ENCODE results near the gene NEIL3. TPM values are rescaled to one million over a fixed set of nuclear protein-coding genes. Genes with fewer than 3 reads are reported as not detected.

Gene NEIL3
- total RNA-seq, 2 experiments from 2014 or later, result 18.1 to 18.6 TPM

- intact Hi-C loops (cut with DNase I, micrococcal nuclease), result no loop called here
- Mint-ChIP-seq H3K4me1 (peaks cover 35% of the 10 kb centered on the region), H3K36me3 (ENCODE audit: low read depth) (peaks cover 35% of the 10 kb centered on the region), H3K27ac (no peak overlapping the region), H3K27me3 (no peaks in the 10 kb centered on the region), H3K9me3 (ENCODE audit: low read depth) (no peaks in the 10 kb centered on the region), H3K4me3 (no peak overlapping the region)
- CTCF ChIA-PET, result no interaction called here
- POLR2A ChIA-PET, result no interaction called here
- DNase-seq, result no peak
- ATAC-seq, result no peak
Measured at GRCh38 chr4:177323416-177323815, 13.7 kb downstream of the NEIL3 start.

GRCh38 chr4:177332119-177332518 lies 22.4 kb downstream of the NEIL3 start:
- no peak for ATAC-seq
- Mint-ChIP-seq H3K4me3 (no peak overlapping the region), H3K27ac (no peak overlapping the region), H3K36me3 (ENCODE audit: low read depth) (peaks cover 21% of the 10 kb centered on the region), H3K4me1 (peaks cover 3% of the 10 kb centered on the region), H3K9me3 (ENCODE audit: low read depth) (peaks cover 2% of the 10 kb centered on the region), H3K27me3 (peaks cover 2% of the 10 kb centered on the region)
- DNase-seq, result no peak
- CTCF ChIA-PET, result interaction anchor here (1.0 kb wide), 1 partner anchor 9 kb away, joined by 3 read pairs; no protein-coding TSS in a partner anchor
- POLR2A ChIA-PET, result no interaction called here
- intact Hi-C loops (cut with DNase I, micrococcal nuclease), result no loop called here

GRCh38 chr4:177339477-177340374 lies 30.1 kb downstream of the NEIL3 start:
- H3K27ac Mint-ChIP-seq, result no peak overlapping the region
- peak; percentile 83 for ATAC-seq
- H3K36me3 Mint-ChIP-seq (ENCODE audit: low read depth), result peaks cover 12% of the 10 kb centered on the region
- H3K9me3 Mint-ChIP-seq (ENCODE audit: low read depth), result no peaks in the 10 kb centered on the region
- ChIA-PET POLR2A (no interaction called here), CTCF (interaction anchor here (0.6 to 6.9 kb wide), 7 partner anchors 9 to 90 kb away, joined by 3 to 45 read pairs (median 4); no protein-coding TSS in a partner anchor)
- DNase-seq, result no peak
- peaks cover 9% of the 10 kb centered on the region for H3K4me1 Mint-ChIP-seq
- H3K27me3 Mint-ChIP-seq, result no peaks in the 10 kb centered on the region
- H3K4me3 Mint-ChIP-seq, result no peak overlapping the region
- intact Hi-C loops (cut with DNase I, micrococcal nuclease), result loop anchor here (1.0 to 5.0 kb wide), 4 partner anchors 89 to 292 kb away; no protein-coding TSS in a partner anchor

- no peak for DNase-seq
- intact Hi-C loops (cut with DNase I, micrococcal nuclease), result no loop called here
- ATAC-seq, result no peak
- POLR2A ChIA-PET, result no interaction called here
- Mint-ChIP-seq H3K4me3 (no peak overlapping the region), H3K9me3 (ENCODE audit: low read depth) (no peaks in the 10 kb centered on the region), H3K36me3 (ENCODE audit: low read depth) (peaks cover 5% of the 10 kb centered on the region), H3K4me1 (no peaks in the 10 kb centered on the region), H3K27ac (no peak overlapping the region), H3K27me3 (no peaks in the 10 kb centered on the region)
- CTCF ChIA-PET, result no interaction called here
Measured at GRCh38 chr4:177348348-177348747, 38.7 kb downstream of the NEIL3 start.

DNA sequence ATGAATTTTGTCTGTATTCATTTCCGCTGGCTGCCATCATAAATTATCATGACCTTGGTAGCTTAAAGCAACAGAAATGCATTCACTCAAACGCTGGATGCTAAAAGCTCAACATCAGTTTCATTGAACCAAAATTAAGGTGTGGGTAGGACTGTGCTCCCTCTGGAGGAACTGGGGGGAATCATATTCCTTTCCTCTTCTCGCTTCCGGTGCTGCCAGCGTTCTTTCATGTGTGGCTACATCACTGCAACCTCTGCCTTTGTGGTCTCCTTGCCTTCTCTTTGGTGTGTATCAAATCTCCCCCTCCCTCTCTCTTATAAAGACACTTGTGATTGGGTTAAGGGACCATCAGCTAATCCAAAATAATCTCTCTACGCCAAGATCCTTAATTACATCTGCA lies 39.5 kb downstream of the NEIL3 start:
- H3K36me3 Mint-ChIP-seq (ENCODE audit: low read depth), result peaks cover 8% of the 10 kb centered on the region
- H3K4me3 Mint-ChIP-seq, result no peak overlapping the region
- intact Hi-C loops (cut with DNase I, micrococcal nuclease), result no loop called here
- no peaks in the 10 kb centered on the region for H3K4me1 Mint-ChIP-seq
- CTCF ChIA-PET, result interaction anchor here (0.7 kb wide), 1 partner anchor 12 kb away, joined by 3 read pairs; no protein-coding TSS in a partner anchor
- no peaks in the 10 kb centered on the region for H3K9me3 Mint-ChIP-seq (ENCODE audit: low read depth)
- POLR2A ChIA-PET, result no interaction called here
- no peak overlapping the region for H3K27ac Mint-ChIP-seq
- H3K27me3 Mint-ChIP-seq, result no peaks in the 10 kb centered on the region
- DNase-seq (no peak), ATAC-seq (no peak)

DNA sequence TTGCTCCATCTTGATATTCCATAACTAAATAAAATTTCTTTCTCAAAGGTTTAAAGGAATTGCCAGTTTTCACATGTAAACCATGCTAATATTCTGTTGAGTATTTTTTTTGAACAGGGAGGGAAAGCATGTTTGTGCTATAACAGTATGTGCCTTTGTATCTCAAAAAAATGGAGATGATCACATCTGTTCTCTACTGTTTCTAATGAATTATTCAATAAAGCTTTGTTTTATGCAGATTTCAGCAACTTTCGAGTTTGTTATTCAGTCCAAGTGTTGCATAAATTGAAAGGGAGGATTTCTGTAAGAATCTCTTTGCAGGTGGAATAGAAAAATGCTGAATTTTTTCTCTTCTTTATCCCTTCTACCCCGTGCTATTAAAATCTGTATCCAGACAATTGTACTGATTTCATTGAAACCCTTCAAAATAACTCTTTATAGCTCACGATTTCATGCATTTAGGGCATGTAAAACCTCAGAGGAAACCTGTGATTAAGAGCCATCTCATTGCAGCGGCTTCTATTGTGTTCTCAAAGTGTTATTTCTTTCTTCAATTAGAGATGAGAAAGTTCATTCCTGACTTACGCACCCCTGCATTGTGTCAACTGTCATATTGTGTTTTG lies 42.1 kb downstream of the NEIL3 start:
- ChIA-PET CTCF (interaction anchor here (1.6 kb wide), 1 partner anchor 13 kb away, joined by 5 read pairs; no protein-coding TSS in a partner anchor), POLR2A (no interaction called here)
- Mint-ChIP-seq H3K4me3 (no peak overlapping the region), H3K27ac (no peak overlapping the region), H3K27me3 (no peaks in the 10 kb centered on the region), H3K36me3 (ENCODE audit: low read depth) (peaks cover 4% of the 10 kb centered on the region), H3K9me3 (ENCODE audit: low read depth) (no peaks in the 10 kb centered on the region), H3K4me1 (no peaks in the 10 kb centered on the region)
- ATAC-seq (no peak), DNase-seq (no peak)
- intact Hi-C loops (cut with DNase I, micrococcal nuclease), result no loop called here

- no peaks in the 10 kb centered on the region for H3K4me1 Mint-ChIP-seq
- intact Hi-C loops (cut with DNase I, micrococcal nuclease), result no loop called here
- H3K27me3 Mint-ChIP-seq, result no peaks in the 10 kb centered on the region
- DNase-seq, result no peak
- CTCF ChIA-PET, result no interaction called here
- no peaks in the 10 kb centered on the region for H3K9me3 Mint-ChIP-seq (ENCODE audit: low read depth)
- peaks cover 8% of the 10 kb centered on the region for H3K36me3 Mint-ChIP-seq (ENCODE audit: low read depth)
- no peak overlapping the region for H3K4me3 Mint-ChIP-seq
- ATAC-seq, result no peak
- POLR2A ChIA-PET, result no interaction called here
- H3K27ac Mint-ChIP-seq, result no peak overlapping the region
Measured at GRCh38 chr4:177356206-177356605, 46.5 kb downstream of the NEIL3 start.

DNA sequence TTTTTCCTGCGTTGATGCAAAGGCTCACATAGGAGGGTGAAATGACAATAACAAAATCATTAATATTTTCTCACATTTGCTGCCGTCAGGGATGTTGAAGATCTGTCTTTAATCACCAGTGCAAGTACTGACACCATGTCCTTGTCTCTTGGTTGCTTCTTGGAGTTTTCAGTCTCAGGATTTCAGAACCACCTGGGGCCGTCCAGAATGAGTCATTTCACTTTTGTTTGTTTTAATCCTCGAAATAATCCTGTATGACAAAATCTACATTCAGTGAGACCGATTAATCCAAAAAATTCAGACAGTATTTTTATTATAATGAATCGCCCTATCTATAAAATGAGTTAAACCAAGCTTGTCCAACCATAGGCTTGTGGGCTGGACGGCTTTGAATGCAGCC lies 47.2 kb downstream of the NEIL3 start:
- DNase-seq (no peak), ATAC-seq (no peak)
- H3K9me3 Mint-ChIP-seq (ENCODE audit: low read depth), result no peaks in the 10 kb centered on the region
- intact Hi-C loops (cut with DNase I, micrococcal nuclease), result no loop called here
- no peak overlapping the region for H3K4me3 Mint-ChIP-seq
- H3K4me1 Mint-ChIP-seq, result no peaks in the 10 kb centered on the region
- H3K27ac Mint-ChIP-seq, result no peak overlapping the region
- H3K36me3 Mint-ChIP-seq (ENCODE audit: low read depth), result peaks cover 9% of the 10 kb centered on the region
- H3K27me3 Mint-ChIP-seq, result no peaks in the 10 kb centered on the region
- CTCF ChIA-PET, result interaction anchor here (0.5 to 1.3 kb wide), 2 partner anchors 16 to 21 kb away, joined by 3 read pairs; no protein-coding TSS in a partner anchor
- POLR2A ChIA-PET, result no interaction called here

DNA sequence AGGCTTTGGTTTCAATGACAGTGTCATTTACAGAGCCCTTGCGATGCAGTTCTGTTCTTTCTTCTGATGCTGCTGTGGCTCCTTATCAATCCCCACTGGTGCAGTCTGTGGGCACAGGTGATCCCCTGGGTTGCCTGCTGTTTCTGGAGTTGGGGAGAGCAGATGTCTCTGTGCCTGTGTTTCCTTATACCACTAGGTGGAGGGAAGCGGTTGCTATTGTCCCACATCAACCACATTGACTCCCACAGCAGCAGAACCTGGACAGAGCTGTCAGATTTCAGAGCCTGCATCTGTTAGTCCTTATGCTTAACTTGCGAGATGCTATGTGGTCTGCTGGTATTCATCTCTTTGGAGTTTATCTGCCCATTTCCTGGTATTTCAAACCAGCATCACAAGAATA lies 57.7 kb downstream of the NEIL3 start:
- DNase-seq, result peak; percentile 15
- intact Hi-C loops (cut with DNase I, micrococcal nuclease), result loop anchor here in 1 of 2 experiments (10.0 kb wide), 1 partner anchor 517 kb away; no protein-coding TSS in a partner anchor

DNA sequence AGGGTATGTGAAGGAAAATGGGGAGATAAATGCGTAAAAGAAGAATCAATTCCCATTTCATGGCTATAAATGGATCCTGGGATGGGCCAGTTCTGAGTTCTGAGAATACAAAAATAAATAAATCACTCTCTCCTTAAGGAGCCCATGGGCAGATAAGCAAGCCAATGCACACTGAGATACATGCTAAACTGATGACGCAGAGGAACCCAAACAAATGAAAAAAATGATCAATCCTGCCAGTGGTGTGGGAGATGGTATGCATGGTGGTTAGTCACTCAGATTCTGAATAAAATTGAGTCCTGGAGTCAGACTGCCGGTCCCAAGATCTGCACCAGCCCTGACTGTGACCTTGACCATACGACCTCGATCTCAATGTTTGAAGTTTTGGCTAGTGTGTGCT lies 59.7 kb downstream of the NEIL3 start:
- POLR2A ChIA-PET, result interaction anchor here (0.5 kb wide), 1 partner anchor 130 kb away, joined by 3 read pairs; no protein-coding TSS in a partner anchor
- peaks cover 2% of the 10 kb centered on the region for H3K4me1 Mint-ChIP-seq
- peaks cover 2% of the 10 kb centered on the region for H3K36me3 Mint-ChIP-seq (ENCODE audit: low read depth)
- CTCF ChIA-PET, result no interaction called here
- H3K4me3 Mint-ChIP-seq, result no peak overlapping the region
- DNase-seq (no peak), ATAC-seq (no peak)
- intact Hi-C loops (cut with DNase I, micrococcal nuclease), result loop anchor here in 1 of 2 experiments (10.0 kb wide), 1 partner anchor 515 kb away; no protein-coding TSS in a partner anchor
- H3K27ac Mint-ChIP-seq, result no peak overlapping the region
- H3K27me3 Mint-ChIP-seq, result no peaks in the 10 kb centered on the region
- H3K9me3 Mint-ChIP-seq (ENCODE audit: low read depth), result no peaks in the 10 kb centered on the region

More for the DNA sequence above, 57.7 kb downstream of the NEIL3 start:
- Mint-ChIP-seq H3K27me3 (no peaks in the 10 kb centered on the region), H3K36me3 (ENCODE audit: low read depth) (peaks cover 2% of the 10 kb centered on the region), H3K9me3 (ENCODE audit: low read depth) (no peaks in the 10 kb centered on the region), H3K27ac (no peak overlapping the region), H3K4me1 (peaks cover 2% of the 10 kb centered on the region), H3K4me3 (no peak overlapping the region)
- ATAC-seq, result no peak
- ChIA-PET CTCF (interaction anchor here (0.9 kb wide), 1 partner anchor 45 kb away, joined by 3 read pairs; no protein-coding TSS in a partner anchor), POLR2A (no interaction called here)

DNA sequence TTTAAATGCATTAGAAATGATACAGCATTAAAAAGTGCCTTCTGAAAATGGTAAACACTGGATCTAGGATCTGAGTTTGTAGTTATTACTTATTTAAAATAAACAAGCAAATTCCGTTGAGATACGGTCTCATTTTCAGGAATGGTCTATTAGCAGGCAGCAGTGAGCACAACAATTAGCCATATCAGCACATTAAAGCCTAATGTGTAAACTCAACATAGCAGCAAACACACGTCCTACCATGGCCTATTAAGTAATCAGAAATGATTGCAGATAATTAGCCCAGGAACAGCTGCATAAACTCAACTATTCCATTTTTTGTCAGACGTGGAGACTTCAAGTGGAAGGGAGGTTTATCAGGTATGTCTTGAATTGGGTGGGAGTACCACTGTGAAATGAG lies 61.8 kb downstream of the NEIL3 start:
- intact Hi-C loops (cut with DNase I, micrococcal nuclease), result no loop called here
- POLR2A ChIA-PET, result no interaction called here
- Mint-ChIP-seq H3K4me3 (no peak overlapping the region), H3K9me3 (ENCODE audit: low read depth) (no peaks in the 10 kb centered on the region), H3K27ac (no peak overlapping the region), H3K27me3 (no peaks in the 10 kb centered on the region), H3K4me1 (no peaks in the 10 kb centered on the region), H3K36me3 (ENCODE audit: low read depth) (peaks cover 2% of the 10 kb centered on the region)
- ATAC-seq, result no peak
- CTCF ChIA-PET, result interaction anchor here (0.9 kb wide), 1 partner anchor 121 kb away, joined by 3 read pairs; no protein-coding TSS in a partner anchor
- no peak for DNase-seq

All from activated CD4-positive, alpha-beta T cell treated with anti-CD3 and anti-CD28 coated beads for 36 hours (primary cell).